Ovary (tissue), 9 donors: Measurements from ENCODE around the gene ITM2B. TPM values are rescaled to one million over a fixed set of nuclear protein-coding genes. Genes with fewer than 3 reads are reported as not detected.

Source experiments
- DNase-seq, 5 donors: peaks; one replicate each; pipeline ENCODE4 v3.0.0-alpha.2; 2019 to 2020
- H3K27ac ChIP-seq, 2 donors: fragments of 200-600 bp; one replicate each; pipeline versions ENCODE4 v1.5.1 to v1.8.0; 2019 to 2022
- H3K27me3 ChIP-seq: fragments of 200-600 bp; one replicate; pipeline ENCODE4 v1.8.0; 2022
- H3K36me3 ChIP-seq: fragments of 200-600 bp; sonication (generic); one replicate; pipeline ENCODE4 v1.5.1; 2019
- H3K4me1 ChIP-seq: one replicate; pipeline ENCODE4 v1.8.1; 2013; ENCODE audit warnings: mild to moderate bottlenecking, moderate library complexity; ENCODE audit not compliant: insufficient read depth
- H3K4me3 ChIP-seq: fragments of 200-600 bp; sonication (generic); one replicate; pipeline ENCODE4 v1.5.1; 2017
- H3K9me3 ChIP-seq, 2 donors: fragments of 200-600 bp in 1 of 2; sonication (generic) in 1 of 2; one replicate each; pipeline versions ENCODE4 v1.5.1 to v1.8.1; 2013 to 2019; ENCODE audit warnings: mild to moderate bottlenecking in 1 of 2, moderate library complexity in 1 of 2
- EP300 ChIP-seq: sonication (generic); formaldehyde crosslinking; IDR thresholded peaks from one replicate; pipeline ENCODE4 v1.6.1; 2017; ENCODE audit warnings: antibody characterized with exemption
- POLR2A ChIP-seq: fragments of 450-650 bp; IDR thresholded peaks from one replicate; pipeline ENCODE4 v1.6.1; 2017; ENCODE audit warnings: antibody characterized with exemption, mild to moderate bottlenecking, moderate library complexity
- WGBS, 3 donors: extraction: QIAGEN DNeasy Blood & Tissue Kit in 1 of 3; methylation state at CpG; one replicate each; pipeline versions ENCODE4 v1.1.5 to v1.1.7; 2013 to 2017; 5-methylcytosine and 5-hydroxymethylcytosine counted together
- intact Hi-C, 4 donors: fragments of 100-400 bp; cut with DNase I; formaldehyde crosslinking; loops; one replicate each; pipeline versions ENCODE4 v1.11.0 to v1.15.1; 2022 to 2023
- polyA plus RNA-seq, 2 donors: library from polyadenylated mRNA; stranded (reverse); fragments of 200-250 nt in 1 of 2; fragments of 350-450 nt in 1 of 2; fragmentation: Illumina TruSeq in 1 of 2; extraction: RNeasy Lipid Tissue Mini Kit (QIAGEN cat#74804) in 1 of 2; gene quantifications; one replicate each; pipeline ENCODE4 v1.2.3, GENCODE V29; 2013 to 2014
- total RNA-seq, 7 donors: library from RNA; depleted of rRNA in 2 of 7; stranded (reverse); fragments of >200 nt in 2 of 7; fragmentation: NEBNext Ultra II Directional in 3 of 7; extraction: Animal tissue kit (Norgen Biotek cat#: 25700) in 3 of 7; gene quantifications; one replicate each; pipeline versions ENCODE4 v1.1.0 to v1.2.4, GENCODE V29; 2016 to 2023
- TF ChIP-seq, protein P1 (sequence below), 3 donors: fragments of 450-650 bp in 2 of 3; fragments of 200-600 bp in 1 of 3; IDR thresholded peaks; one replicate each; pipeline versions ENCODE4 v1.5.1 to v1.8.0; 2016 to 2022; ENCODE audit warnings: antibody characterized with exemption in 3 of 3, mild to moderate bottlenecking in 1 of 3
- donor health status: DM: no; HTN: no; CAD: no; lungs with moderate emphysema.
- donor health status: DM: no; HTN: no; CAD: no.
- donor health status: Bipolar disorder and iron deficiency.
- donor health status: DM: yes; HTN: yes; CAD: no.
- donor health status: DM: no; HTN: no; CAD: no.
- donor health status: DM: yes; HTN: yes; CAD: no.

The ITM2B gene
- total and polyA plus RNA-seq, 9 donors, result 635 to 1,955 (median 903) TPM

DNA sequence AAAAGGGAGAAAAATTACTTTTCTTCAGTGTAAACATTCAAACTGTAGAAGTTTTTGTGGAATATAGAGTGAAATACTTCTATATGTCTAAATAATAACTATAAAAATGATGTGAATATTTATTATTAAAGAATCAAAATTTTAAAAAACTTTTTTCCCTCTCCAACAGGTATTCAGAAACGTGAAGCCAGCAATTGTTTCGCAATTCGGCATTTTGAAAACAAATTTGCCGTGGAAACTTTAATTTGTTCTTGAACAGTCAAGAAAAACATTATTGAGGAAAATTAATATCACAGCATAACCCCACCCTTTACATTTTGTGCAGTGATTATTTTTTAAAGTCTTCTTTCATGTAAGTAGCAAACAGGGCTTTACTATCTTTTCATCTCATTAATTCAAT lies 28.0 kb downstream of the ITM2B start:
- 66 to 76% (median 67%) methylated on average over 4 of the region's 4 CpGs for WGBS, 3 donors
- no peak for DNase-seq
- no peaks in the 10 kb centered on the region for H3K27me3 ChIP-seq

GRCh38 chr13:48263196-48263595 lies 30.2 kb downstream of the ITM2B start:
- no peaks in the 10 kb centered on the region for H3K4me1 ChIP-seq
- intact Hi-C loops, result no loop called here
- TF ChIP-seq EP300, result no peak
- TF ChIP-seq, protein P1, sequence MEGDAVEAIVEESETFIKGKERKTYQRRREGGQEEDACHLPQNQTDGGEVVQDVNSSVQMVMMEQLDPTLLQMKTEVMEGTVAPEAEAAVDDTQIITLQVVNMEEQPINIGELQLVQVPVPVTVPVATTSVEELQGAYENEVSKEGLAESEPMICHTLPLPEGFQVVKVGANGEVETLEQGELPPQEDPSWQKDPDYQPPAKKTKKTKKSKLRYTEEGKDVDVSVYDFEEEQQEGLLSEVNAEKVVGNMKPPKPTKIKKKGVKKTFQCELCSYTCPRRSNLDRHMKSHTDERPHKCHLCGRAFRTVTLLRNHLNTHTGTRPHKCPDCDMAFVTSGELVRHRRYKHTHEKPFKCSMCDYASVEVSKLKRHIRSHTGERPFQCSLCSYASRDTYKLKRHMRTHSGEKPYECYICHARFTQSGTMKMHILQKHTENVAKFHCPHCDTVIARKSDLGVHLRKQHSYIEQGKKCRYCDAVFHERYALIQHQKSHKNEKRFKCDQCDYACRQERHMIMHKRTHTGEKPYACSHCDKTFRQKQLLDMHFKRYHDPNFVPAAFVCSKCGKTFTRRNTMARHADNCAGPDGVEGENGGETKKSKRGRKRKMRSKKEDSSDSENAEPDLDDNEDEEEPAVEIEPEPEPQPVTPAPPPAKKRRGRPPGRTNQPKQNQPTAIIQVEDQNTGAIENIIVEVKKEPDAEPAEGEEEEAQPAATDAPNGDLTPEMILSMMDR (IDR thresholded peaks at IDR 0.05), result no peak
- no peak for TF ChIP-seq POLR2A
- no peaks in the 10 kb centered on the region for H3K27me3 ChIP-seq
- H3K27ac ChIP-seq, result no peak overlapping the region
- no peaks in the 10 kb centered on the region for H3K9me3 ChIP-seq
- H3K4me3 ChIP-seq, result no peak overlapping the region
- WGBS, 3 donors, result 94 to 100% (median 96%) methylated on average over 1 of the region's 1 CpG
- no peak for DNase-seq
- no peaks in the 10 kb centered on the region for H3K36me3 ChIP-seq

More for the DNA sequence above, 28.0 kb downstream of the ITM2B start:
- H3K9me3 ChIP-seq, result no peaks in the 10 kb centered on the region
- no peaks in the 10 kb centered on the region for H3K36me3 ChIP-seq
- intact Hi-C loops, result no loop called here
- TF ChIP-seq, protein P1 (IDR thresholded peaks at IDR 0.05), result no peak
- TF ChIP-seq EP300, result no peak
- TF ChIP-seq POLR2A, result no peak
- H3K27ac ChIP-seq, result no peak overlapping the region
- no peak overlapping the region for H3K4me3 ChIP-seq
- H3K4me1 ChIP-seq, result no peaks in the 10 kb centered on the region

GRCh38 chr13:48264058-48264457 lies 31.1 kb downstream of the ITM2B start:
- Histone ChIP-seq H3K27ac (no peak overlapping the region), H3K4me3 (no peak overlapping the region), H3K27me3 (no peaks in the 10 kb centered on the region), H3K9me3 (no peaks in the 10 kb centered on the region), H3K4me1 (no peaks in the 10 kb centered on the region), H3K36me3 (no peaks in the 10 kb centered on the region)
- TF ChIP-seq, protein P1 (IDR thresholded peaks at IDR 0.05), result no peak
- TF ChIP-seq EP300, result no peak
- no peak for TF ChIP-seq POLR2A
- DNase-seq, result no peak
- intact Hi-C loops, result no loop called here
- 92% methylated on average over 2 of the region's 2 CpGs for WGBS, 3 donors

DNA sequence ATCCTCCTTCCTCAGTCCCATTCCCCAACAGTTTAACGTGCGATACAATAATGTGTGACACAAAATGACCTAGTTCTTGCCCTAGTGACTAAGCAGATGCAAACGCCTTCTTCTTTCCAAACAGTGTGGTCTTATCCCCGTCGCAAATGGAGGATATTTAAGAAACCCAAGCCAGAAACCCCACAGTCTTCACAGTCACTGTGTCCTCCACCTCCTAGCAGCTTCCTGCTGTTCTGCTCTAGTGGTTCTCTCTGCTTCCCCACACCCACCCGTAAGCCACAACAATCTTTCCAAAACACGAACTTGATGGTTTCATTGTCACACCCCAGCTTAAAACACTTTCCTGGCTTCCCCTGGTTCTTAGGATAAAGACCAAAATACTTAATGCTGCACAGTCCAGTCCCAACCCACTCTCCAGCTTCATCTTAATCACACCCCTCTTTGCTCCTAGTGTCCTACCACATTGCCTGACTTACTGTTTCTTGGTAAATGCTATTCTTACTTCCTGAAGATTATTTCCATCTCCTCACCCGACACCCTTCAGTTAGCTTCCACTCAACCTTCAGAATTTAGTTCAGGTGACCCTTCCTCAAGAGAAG lies 32.3 kb downstream of the ITM2B start:
- intact Hi-C loops, result no loop called here
- WGBS, 3 donors, result 86 to 90% (median 87%) methylated on average over 8 of the region's 8 CpGs
- Histone ChIP-seq H3K36me3 (no peaks in the 10 kb centered on the region), H3K4me1 (no peaks in the 10 kb centered on the region), H3K27ac (no peak overlapping the region), H3K9me3 (no peaks in the 10 kb centered on the region), H3K4me3 (no peak overlapping the region), H3K27me3 (no peaks in the 10 kb centered on the region)
- no peak for DNase-seq
- TF ChIP-seq EP300 (no peak), POLR2A (no peak)
- TF ChIP-seq, protein P1 (IDR thresholded peaks at IDR 0.05), result no peak
